B cell (primary cell): ENCODE measurements around the gene FAM53A. TPM values are rescaled to one million over a fixed set of nuclear protein-coding genes. Genes with fewer than 3 reads are reported as not detected.

Experiments
- ATAC-seq: fragments of 200-7000 bp; cut with Tn5 transposase; one replicate; pipeline ENCODE4 v1.10.0; 2021; ENCODE audit warnings: low read depth, mild to moderate bottlenecking, moderate number of reproducible peaks, moderate library complexity
- CTCF ChIA-PET: fragments of 350-600 bp; sonication (Branson Sonifier 250); formaldehyde crosslinking; loops from one replicate; lab custom pipeline; 2021; ENCODE audit warnings: antibody characterized with exemption, inconsistent platforms; lab: Charles Lee
- POLR2A ChIA-PET: fragments of 350-600 bp; sonication (Branson Sonifier 250); formaldehyde crosslinking; loops from one replicate; lab custom pipeline; 2021; ENCODE audit warnings: antibody characterized with exemption; lab: Charles Lee
- DNase-seq: peaks from one replicate; pipeline ENCODE4 v3.0.0; 2013
- H2AFZ ChIP-seq: 2 replicates; pipeline ENCODE4 v1.6.1; 2012; ENCODE audit warnings: mild to moderate bottlenecking, low read depth, low read length; ENCODE audit not compliant: insufficient read depth, poor library complexity, severe bottlenecking
- H3K27ac ChIP-seq, 2 donors: 1 replicate in 1 of 2; 2 replicates in 1 of 2; pipeline ENCODE4 v1.5.1; 2012 to 2013; ENCODE audit warnings: low read length in 2 of 2, mild to moderate bottlenecking in 2 of 2, moderate library complexity in 1 of 2
- H3K27me3 ChIP-seq, 4 experiments: fragments of 200-600 bp in 1 of 4; sonication (generic) in 1 of 4; replicated peaks in 1 of 4; 1 replicate in 2 of 4; 2 replicates in 2 of 4; pipeline versions ENCODE4 v1.6.1 to v1.7.0; 2013 to 2016; ENCODE audit warnings: low read length in 3 of 4, mild to moderate bottlenecking in 2 of 4, mixed read lengths in 1 of 4, moderate library complexity in 1 of 4; ENCODE audit not compliant: insufficient read depth in 4 of 4, control insufficient read depth in 3 of 4; ENCODE audit errors: control extremely low read depth in 1 of 4
- H3K36me3 ChIP-seq, 2 experiments: replicated peaks in 1 of 2; 1 replicate in 1 of 2; 2 replicates in 1 of 2; pipeline versions ENCODE4 v1.6.1 to v1.7.1; 2013; ENCODE audit warnings: low read length in 1 of 2; ENCODE audit not compliant: insufficient read depth in 2 of 2, control insufficient read depth in 1 of 2; ENCODE audit errors: control extremely low read depth in 1 of 2, extremely low read depth in 1 of 2
- H3K4me1 ChIP-seq, 2 donors: fragments of 200-600 bp in 1 of 2; sonication (generic) in 1 of 2; 1 replicate in 1 of 2; 2 replicates in 1 of 2; pipeline versions ENCODE4 v1.5.1 to v1.6.1; 2013 to 2017; ENCODE audit warnings: low read length in 2 of 2; ENCODE audit not compliant: control insufficient read depth in 2 of 2, insufficient read depth in 2 of 2
- H3K4me2 ChIP-seq: replicated peaks from 2 replicates; pipeline ENCODE3; 2012; ENCODE audit warnings: mild to moderate bottlenecking, low read depth, low read length; ENCODE audit not compliant: poor library complexity, severe bottlenecking
- H3K4me3 ChIP-seq, 5 experiments: fragments of 200-600 bp in 1 of 5; sonication (generic) in 1 of 5; 1 replicate in 3 of 5; 2 replicates in 2 of 5; pipeline versions ENCODE4 v1.5.1 to v1.7.0; 2011 to 2016; ENCODE audit warnings: low read length in 4 of 5, mild to moderate bottlenecking in 4 of 5, low read depth in 2 of 5, control low read depth in 1 of 5, moderate library complexity in 1 of 5; ENCODE audit not compliant: insufficient read depth in 1 of 5; ENCODE audit errors: control extremely low read depth in 1 of 5, extremely low read depth in 1 of 5
- H3K79me2 ChIP-seq: fragments of 200-600 bp; sonication (generic); one replicate; pipeline ENCODE4 v1.6.0; 2016; ENCODE audit warnings: low read length; ENCODE audit not compliant: control insufficient read depth, insufficient read depth
- H3K9ac ChIP-seq: fragments of 200-600 bp; sonication (generic); 2 replicates; pipeline ENCODE4 v1.6.1; 2017; ENCODE audit warnings: mild to moderate bottlenecking, low read length, moderate library complexity
- H3K9me3 ChIP-seq, 3 donors: one replicate each; pipeline versions ENCODE4 v1.6.1 to v1.7.1; 2013; ENCODE audit warnings: low read length in 2 of 3; ENCODE audit not compliant: control insufficient read depth in 2 of 3, insufficient read depth in 1 of 3; ENCODE audit errors: control extremely low read depth in 1 of 3
- H4K20me1 ChIP-seq: 2 replicates; pipeline ENCODE4 v1.6.0; 2012; ENCODE audit warnings: mild to moderate bottlenecking, low read length; ENCODE audit not compliant: insufficient read depth, control insufficient read depth, poor library complexity, severe bottlenecking
- H3K27ac Mint-ChIP-seq: one replicate; pipeline ENCODE4 v1.8.0; 2021; ENCODE audit warnings: mixed read lengths
- H3K27me3 Mint-ChIP-seq: one replicate; pipeline ENCODE4 v1.8.0; 2021; ENCODE audit warnings: mixed read lengths
- H3K4me1 Mint-ChIP-seq: one replicate; pipeline ENCODE4 v1.8.0; 2021; ENCODE audit warnings: mixed read lengths
- H3K4me3 Mint-ChIP-seq: one replicate; pipeline ENCODE4 v1.8.0; 2021; ENCODE audit warnings: mixed read lengths
- H3K9me3 Mint-ChIP-seq: one replicate; pipeline ENCODE4 v1.8.0; 2022; ENCODE audit warnings: mixed read lengths; ENCODE audit not compliant: insufficient read depth
- CTCF ChIP-seq: fragments of 200-600 bp; IDR thresholded peaks from one replicate; pipeline ENCODE4 v1.8.0; 2022; ENCODE audit warnings: antibody characterized with exemption, mild to moderate bottlenecking
- EZH2 ChIP-seq: IDR thresholded peaks from 2 replicates; pipeline ENCODE4 v1.6.1; 2012; ENCODE audit warnings: borderline replicate concordance, low read depth, mild to moderate bottlenecking, moderate library complexity, low read length; ENCODE audit not compliant: insufficient read depth, poor library complexity, severe bottlenecking
- WGBS: methylation state at CpG from one replicate; pipeline ENCODE4 v1.1.5; 2013; ENCODE audit warnings: missing lambda C conversion rate; ENCODE audit not compliant: insufficient coverage; 5-methylcytosine and 5-hydroxymethylcytosine counted together
- intact Hi-C: fragments of 100-400 bp; cut with micrococcal nuclease; formaldehyde crosslinking; loops from one replicate; pipeline ENCODE4 v1.10.0; 2022
- polyA plus RNA-seq: library from polyadenylated mRNA; depleted of rRNA; stranded (reverse); fragments of >200 nt; gene quantifications from 2 replicates; pipeline ENCODE4 v1.2.3, GENCODE V29; 2012
- total RNA-seq, 2 donors: library from RNA; stranded (reverse); fragments of 120-200 nt in 1 of 2; gene quantifications; 1 replicate in 1 of 2; 2 replicates in 1 of 2; pipeline versions ENCODE4 v1.2.3 to v1.2.4, GENCODE V29; 2013 to 2022

FAM53A gene
- total and polyA plus RNA-seq, 2 donors (not counting 1 experiment from before 2014, with no cell fraction given), result 2.2 to 4.2 TPM

GRCh38 chr4:1635464-1635863 is 48.6 kb downstream of the FAM53A start:
- H3K4me3 ChIP-seq, result no peak overlapping the region
- intact Hi-C loops, result no loop called here
- TF ChIP-seq EZH2, result no peak
- no peak for TF ChIP-seq CTCF
- H4K20me1 ChIP-seq, result no peaks in the 10 kb centered on the region
- DNase-seq (no peak), ATAC-seq (no peak)
- no peak overlapping the region for H3K4me2 ChIP-seq
- H3K4me3 Mint-ChIP-seq, result no peak overlapping the region
- 93% methylated on average over 3 of the region's 7 CpGs for WGBS
- H2AFZ ChIP-seq, result no peak overlapping the region
- no peaks in the 10 kb centered on the region for H3K79me2 ChIP-seq
- H3K9ac ChIP-seq, result no peak overlapping the region
- peaks cover 0 to 4% (median 0%) of the 10 kb centered on the region in 4 experiments for H3K27me3 ChIP-seq
- ChIA-PET POLR2A (no interaction called here), CTCF (no interaction called here)
- no peak overlapping the region for H3K27ac Mint-ChIP-seq
- no peaks in the 10 kb centered on the region for H3K4me1 ChIP-seq
- H3K9me3 Mint-ChIP-seq, result no peaks in the 10 kb centered on the region
- H3K27ac ChIP-seq, result no peak overlapping the region
- no peaks in the 10 kb centered on the region for H3K36me3 ChIP-seq
- peaks cover 0 to 6% (median 0%) of the 10 kb centered on the region in 3 donors for H3K9me3 ChIP-seq
- no peaks in the 10 kb centered on the region for H3K27me3 Mint-ChIP-seq
- H3K4me1 Mint-ChIP-seq, result no peaks in the 10 kb centered on the region

GRCh38 chr4:1633993-1634392 is 50.1 kb downstream of the FAM53A start:
- Histone ChIP-seq H3K4me1 (peaks cover 0 to 1% of the 10 kb centered on the region in 2 donors), H3K9me3 (peaks cover 0 to 7% (median 0%) of the 10 kb centered on the region in 3 donors), H3K27ac (no peak overlapping the region), H2AFZ (no peak overlapping the region), H3K27me3 (peaks cover 0 to 6% (median 0%) of the 10 kb centered on the region in 4 experiments), H3K36me3 (no peaks in the 10 kb centered on the region), H3K4me2 (no peak overlapping the region), H3K79me2 (no peaks in the 10 kb centered on the region), H3K9ac (no peak overlapping the region), H4K20me1 (no peaks in the 10 kb centered on the region), H3K4me3 (no peak overlapping the region)
- 66% methylated on average over 6 of the region's 7 CpGs for WGBS
- Mint-ChIP-seq H3K4me1 (no peaks in the 10 kb centered on the region), H3K27ac (no peak overlapping the region), H3K4me3 (no peak overlapping the region), H3K27me3 (no peaks in the 10 kb centered on the region), H3K9me3 (no peaks in the 10 kb centered on the region)
- POLR2A ChIA-PET, result no interaction called here
- CTCF ChIA-PET, result no interaction called here
- ATAC-seq, result no peak
- intact Hi-C loops, result no loop called here
- TF ChIP-seq EZH2, result no peak
- no peak for TF ChIP-seq CTCF
- no peak for DNase-seq
